Activated T-helper 1 cell treated with anti-CD3 and anti-CD28 coated beads, Interleukin-12 subunit alpha, Interleukin-12 subunit beta, Interleukin-2, Interleukin-4 antibody, amounts not matched to agents 30 ng/mL and 10 ng/mL and 1 ng/mL, durations not matched to agents 14 hours and 24 hours and 36 hours (primary cell): Measurements from ENCODE around the gene LRMDA. TPM values are rescaled to one million over a fixed set of nuclear protein-coding genes. Genes with fewer than 3 reads are reported as not detected.

Source experiments
- DNase-seq: peaks from one replicate; pipeline ENCODE4 v3.0.0; 2021; ENCODE audit warnings: low spot score
- H3K27ac Mint-ChIP-seq: one replicate; pipeline ENCODE4 v1.8.0; 2021; ENCODE audit warnings: mild to moderate bottlenecking, mixed read lengths
- H3K27me3 Mint-ChIP-seq: one replicate; pipeline ENCODE4 v1.8.0; 2022; ENCODE audit warnings: mild to moderate bottlenecking, moderate library complexity, mixed read lengths; ENCODE audit not compliant: insufficient read depth
- H3K36me3 Mint-ChIP-seq: one replicate; pipeline ENCODE4 v1.8.0; 2021; ENCODE audit warnings: low read depth, mixed read lengths
- H3K4me1 Mint-ChIP-seq: one replicate; pipeline ENCODE4 v1.8.0; 2021; ENCODE audit warnings: low read depth, mixed read lengths
- H3K4me3 Mint-ChIP-seq: one replicate; pipeline ENCODE4 v1.8.0; 2021; ENCODE audit warnings: mild to moderate bottlenecking, moderate library complexity, mixed read lengths
- H3K9me3 Mint-ChIP-seq: one replicate; pipeline ENCODE4 v1.8.0; 2021; ENCODE audit warnings: mixed read lengths
- intact Hi-C: fragments of 100-400 bp; cut with micrococcal nuclease; formaldehyde crosslinking; loops from one replicate; pipeline ENCODE4 v1.15.1; 2024
- total RNA-seq: library from RNA; stranded (reverse); gene quantifications from 2 replicates; pipeline ENCODE4 v1.2.3, GENCODE V29; 2022

LRMDA gene
- total RNA-seq, 1 donor from 2014 or later, result not detected

- Mint-ChIP-seq H3K4me3 (no peak overlapping the region), H3K27ac (no peak overlapping the region), H3K9me3 (no peaks in the 10 kb centered on the region), H3K36me3 (no peaks in the 10 kb centered on the region), H3K27me3 (peaks cover 2% of the 10 kb centered on the region), H3K4me1 (no peaks in the 10 kb centered on the region)
- no peak for DNase-seq
- intact Hi-C loops, result no loop called here
Observed at GRCh38 chr10:76309070-76309469, 877.6 kb downstream of the LRMDA start.

GRCh38 chr10:76309741-76310587, 878.5 kb downstream of the LRMDA start:
- Mint-ChIP-seq H3K4me3 (no peak overlapping the region), H3K27ac (no peak overlapping the region), H3K36me3 (no peaks in the 10 kb centered on the region), H3K9me3 (no peaks in the 10 kb centered on the region), H3K4me1 (no peaks in the 10 kb centered on the region), H3K27me3 (peaks cover 2% of the 10 kb centered on the region)
- intact Hi-C loops, result no loop called here
- DNase-seq, result no peak

GRCh38 chr10:76310588-76311080, 879.2 kb downstream of the LRMDA start:
- Mint-ChIP-seq H3K27me3 (peaks cover 2% of the 10 kb centered on the region), H3K27ac (no peak overlapping the region), H3K36me3 (no peaks in the 10 kb centered on the region), H3K4me3 (no peak overlapping the region), H3K9me3 (no peaks in the 10 kb centered on the region), H3K4me1 (no peaks in the 10 kb centered on the region)
- intact Hi-C loops, result no loop called here
- no peak for DNase-seq

GRCh38 chr10:76311752-76312636, 880.6 kb downstream of the LRMDA start:
- Mint-ChIP-seq H3K27me3 (no peaks in the 10 kb centered on the region), H3K27ac (no peak overlapping the region), H3K9me3 (no peaks in the 10 kb centered on the region), H3K36me3 (no peaks in the 10 kb centered on the region), H3K4me1 (no peaks in the 10 kb centered on the region), H3K4me3 (no peak overlapping the region)
- intact Hi-C loops, result no loop called here
- DNase-seq, result no peak

GRCh38 chr10:76315240-76315639, 883.8 kb downstream of the LRMDA start:
- Mint-ChIP-seq H3K9me3 (no peaks in the 10 kb centered on the region), H3K27me3 (peaks cover 2% of the 10 kb centered on the region), H3K4me1 (no peaks in the 10 kb centered on the region), H3K36me3 (no peaks in the 10 kb centered on the region), H3K4me3 (no peak overlapping the region), H3K27ac (no peak overlapping the region)
- intact Hi-C loops, result no loop called here
- no peak for DNase-seq

GRCh38 chr10:76316234-76316633, 884.8 kb downstream of the LRMDA start:
- no peaks in the 10 kb centered on the region for H3K36me3 Mint-ChIP-seq
- DNase-seq, result no peak
- H3K9me3 Mint-ChIP-seq, result no peaks in the 10 kb centered on the region
- peaks cover 2% of the 10 kb centered on the region for H3K27me3 Mint-ChIP-seq
- no peaks in the 10 kb centered on the region for H3K4me1 Mint-ChIP-seq
- no peak overlapping the region for H3K4me3 Mint-ChIP-seq
- intact Hi-C loops, result no loop called here
- H3K27ac Mint-ChIP-seq, result no peak overlapping the region

- Mint-ChIP-seq H3K27me3 (peaks cover 2% of the 10 kb centered on the region), H3K36me3 (no peaks in the 10 kb centered on the region), H3K9me3 (no peaks in the 10 kb centered on the region), H3K27ac (no peak overlapping the region), H3K4me1 (no peaks in the 10 kb centered on the region), H3K4me3 (no peak overlapping the region)
- intact Hi-C loops, result no loop called here
- no peak for DNase-seq
Observed at GRCh38 chr10:76317078-76317477, 885.7 kb downstream of the LRMDA start.

- H3K4me1 Mint-ChIP-seq, result no peaks in the 10 kb centered on the region
- no peak overlapping the region for H3K27ac Mint-ChIP-seq
- intact Hi-C loops, result no loop called here
- H3K27me3 Mint-ChIP-seq, result peaks cover 2% of the 10 kb centered on the region
- no peaks in the 10 kb centered on the region for H3K36me3 Mint-ChIP-seq
- H3K9me3 Mint-ChIP-seq, result no peaks in the 10 kb centered on the region
- no peak for DNase-seq
- H3K4me3 Mint-ChIP-seq, result no peak overlapping the region
Observed at GRCh38 chr10:76318211-76318610, 886.8 kb downstream of the LRMDA start.

- DNase-seq, result no peak
- Mint-ChIP-seq H3K27me3 (peaks cover 2% of the 10 kb centered on the region), H3K4me1 (no peaks in the 10 kb centered on the region), H3K9me3 (no peaks in the 10 kb centered on the region), H3K36me3 (no peaks in the 10 kb centered on the region), H3K27ac (no peak overlapping the region), H3K4me3 (no peak overlapping the region)
- intact Hi-C loops, result no loop called here
Observed at GRCh38 chr10:76319661-76320060, 888.2 kb downstream of the LRMDA start.

- intact Hi-C loops, result no loop called here
- Mint-ChIP-seq H3K27me3 (no peaks in the 10 kb centered on the region), H3K9me3 (no peaks in the 10 kb centered on the region), H3K27ac (no peak overlapping the region), H3K4me1 (no peaks in the 10 kb centered on the region), H3K36me3 (no peaks in the 10 kb centered on the region), H3K4me3 (no peak overlapping the region)
- DNase-seq, result no peak
Observed at GRCh38 chr10:76324283-76324682, 892.9 kb downstream of the LRMDA start.

- H3K36me3 Mint-ChIP-seq, result no peaks in the 10 kb centered on the region
- H3K4me1 Mint-ChIP-seq, result no peaks in the 10 kb centered on the region
- no peaks in the 10 kb centered on the region for H3K9me3 Mint-ChIP-seq
- H3K27ac Mint-ChIP-seq, result no peak overlapping the region
- H3K4me3 Mint-ChIP-seq, result no peak overlapping the region
- intact Hi-C loops, result no loop called here
- H3K27me3 Mint-ChIP-seq, result no peaks in the 10 kb centered on the region
- DNase-seq, result no peak
Observed at GRCh38 chr10:76327441-76327840, 896.0 kb downstream of the LRMDA start.

GRCh38 chr10:76328348-76328747, 896.9 kb downstream of the LRMDA start:
- no peaks in the 10 kb centered on the region for H3K27me3 Mint-ChIP-seq
- H3K4me3 Mint-ChIP-seq, result no peak overlapping the region
- no peaks in the 10 kb centered on the region for H3K36me3 Mint-ChIP-seq
- intact Hi-C loops, result no loop called here
- no peak overlapping the region for H3K27ac Mint-ChIP-seq
- H3K4me1 Mint-ChIP-seq, result no peaks in the 10 kb centered on the region
- no peak for DNase-seq
- no peaks in the 10 kb centered on the region for H3K9me3 Mint-ChIP-seq
